Naive thymus-derived CD8-positive, alpha-beta T cell (primary cell): ENCODE measurements around the gene FAM13C. TPM values are rescaled to one million over a fixed set of nuclear protein-coding genes. Genes with fewer than 3 reads are reported as not detected.

Source experiments
- ATAC-seq, 2 donors: fragments of 150-1000 bp; cut with Tn5 transposase in 1 of 2; sonication (Bioruptor Pico), chemical (Tn5 transposase) in 1 of 2; 1 replicate in 1 of 2; 2 replicates in 1 of 2; pipeline ENCODE4 v1.10.0; 2021; ENCODE audit warnings: mild to moderate bottlenecking in 2 of 2, moderate library complexity in 2 of 2
- POLR2A ChIA-PET: fragments of 350-600 bp; sonication (Branson Sonifier 250); formaldehyde crosslinking; loops from one replicate; lab custom pipeline; 2021; ENCODE audit warnings: antibody characterized with exemption; lab: Charles Lee
- DNase-seq, 10 donors: peaks; one replicate each; pipeline versions ENCODE4 v3.0.0 to v3.0.0-alpha.2; 2020 to 2022
- H3K27ac Mint-ChIP-seq, 10 donors: one replicate each; pipeline ENCODE4 v1.8.0; 2020 to 2022; ENCODE audit warnings: mild to moderate bottlenecking in 10 of 10, mixed read lengths in 10 of 10, moderate library complexity in 4 of 10, inconsistent platforms in 1 of 10
- H3K27me3 Mint-ChIP-seq, 5 donors: one replicate each; pipeline ENCODE4 v1.8.0; 2021 to 2022; ENCODE audit warnings: mixed read lengths in 5 of 5
- H3K36me3 Mint-ChIP-seq, 3 donors: one replicate each; pipeline ENCODE4 v1.8.0; 2020 to 2022; ENCODE audit warnings: mixed read lengths in 3 of 3, mild to moderate bottlenecking in 2 of 3, inconsistent platforms in 1 of 3
- H3K4me1 Mint-ChIP-seq, 4 donors: one replicate each; pipeline ENCODE4 v1.8.0; 2021 to 2022; ENCODE audit warnings: mixed read lengths in 4 of 4
- H3K4me3 Mint-ChIP-seq, 10 donors: one replicate each; pipeline ENCODE4 v1.8.0; 2020 to 2022; ENCODE audit warnings: mild to moderate bottlenecking in 10 of 10, mixed read lengths in 10 of 10, moderate library complexity in 6 of 10, inconsistent platforms in 1 of 10
- H3K9me3 Mint-ChIP-seq, 9 donors: one replicate each; pipeline ENCODE4 v1.8.0; 2020 to 2022; ENCODE audit warnings: mixed read lengths in 9 of 9, mild to moderate bottlenecking in 3 of 9, inconsistent platforms in 1 of 9, moderate library complexity in 1 of 9
- polyA plus RNA-seq, 3 donors: library from polyadenylated mRNA; unstranded; fragments of 300-500 nt; fragmentation: Illumina TruSeq; gene quantifications; one replicate each; pipeline ENCODE4 v1.2.3, GENCODE V29; 2021
- total RNA-seq, 8 experiments: library from RNA in 2 of 8; stranded (reverse) in 2 of 8; gene quantifications; one replicate each; pipeline ENCODE4 v1.2.3 and lab custom pipeline; 2021 to 2026

FAM13C gene
- total and polyA plus RNA-seq, 5 experiments from 2014 or later, result not detected

DNA sequence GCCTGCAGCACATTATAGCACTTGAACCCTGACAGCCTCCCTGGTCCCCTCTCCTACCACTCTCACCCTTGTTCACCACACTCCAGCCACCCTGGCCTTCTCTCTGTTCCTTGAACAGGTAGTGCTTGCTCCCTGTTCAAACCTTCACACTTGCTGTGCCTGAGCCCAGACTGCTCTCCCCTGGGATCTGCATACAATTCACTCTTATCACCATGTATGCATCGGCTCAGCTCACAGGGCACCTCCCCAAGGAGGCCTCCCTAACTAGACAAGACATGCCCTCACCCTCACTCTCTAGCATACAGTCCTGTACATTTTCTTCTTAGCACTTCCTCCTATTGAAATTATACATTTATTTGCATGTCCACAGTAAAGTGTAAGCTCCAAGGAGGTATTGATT, 59.3 kb downstream of the FAM13C start:
- POLR2A ChIA-PET, result no interaction called here
- Mint-ChIP-seq H3K36me3 (no peaks in the 10 kb centered on the region), H3K27ac (no peak overlapping the region), H3K9me3 (peaks cover 0 to 4% (median 0%) of the 10 kb centered on the region in 9 donors), H3K27me3 (peaks cover 0 to 4% (median 0%) of the 10 kb centered on the region in 5 donors), H3K4me1 (no peaks in the 10 kb centered on the region), H3K4me3 (no peak overlapping the region)
- ATAC-seq (no peak), DNase-seq (no peak)

DNA sequence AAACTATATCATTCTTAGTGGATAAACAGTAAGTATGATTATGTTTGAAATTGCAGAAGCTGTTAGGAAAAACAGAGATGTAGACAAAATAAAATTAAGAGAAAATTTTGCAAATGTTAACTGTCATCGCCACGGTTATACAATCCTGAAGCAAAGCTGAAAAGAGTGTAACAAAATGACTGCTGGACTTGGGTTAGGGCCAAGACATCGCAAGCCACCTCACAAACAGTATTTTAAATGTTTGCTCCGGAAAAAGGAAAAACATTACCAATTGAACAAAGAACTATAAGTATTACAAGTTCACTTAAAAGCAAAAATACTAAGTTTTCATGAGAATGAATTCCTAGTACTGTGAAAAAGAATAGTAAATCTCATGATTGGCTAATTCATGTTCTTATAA, 60.0 kb downstream of the FAM13C start:
- Mint-ChIP-seq H3K4me3 (no peak overlapping the region), H3K27me3 (peaks cover 0 to 4% (median 0%) of the 10 kb centered on the region in 5 donors), H3K9me3 (peaks cover 0 to 4% (median 0%) of the 10 kb centered on the region in 9 donors), H3K36me3 (no peaks in the 10 kb centered on the region), H3K4me1 (no peaks in the 10 kb centered on the region), H3K27ac (no peak overlapping the region)
- no peak for DNase-seq
- no peak for ATAC-seq
- POLR2A ChIA-PET, result no interaction called here

DNA sequence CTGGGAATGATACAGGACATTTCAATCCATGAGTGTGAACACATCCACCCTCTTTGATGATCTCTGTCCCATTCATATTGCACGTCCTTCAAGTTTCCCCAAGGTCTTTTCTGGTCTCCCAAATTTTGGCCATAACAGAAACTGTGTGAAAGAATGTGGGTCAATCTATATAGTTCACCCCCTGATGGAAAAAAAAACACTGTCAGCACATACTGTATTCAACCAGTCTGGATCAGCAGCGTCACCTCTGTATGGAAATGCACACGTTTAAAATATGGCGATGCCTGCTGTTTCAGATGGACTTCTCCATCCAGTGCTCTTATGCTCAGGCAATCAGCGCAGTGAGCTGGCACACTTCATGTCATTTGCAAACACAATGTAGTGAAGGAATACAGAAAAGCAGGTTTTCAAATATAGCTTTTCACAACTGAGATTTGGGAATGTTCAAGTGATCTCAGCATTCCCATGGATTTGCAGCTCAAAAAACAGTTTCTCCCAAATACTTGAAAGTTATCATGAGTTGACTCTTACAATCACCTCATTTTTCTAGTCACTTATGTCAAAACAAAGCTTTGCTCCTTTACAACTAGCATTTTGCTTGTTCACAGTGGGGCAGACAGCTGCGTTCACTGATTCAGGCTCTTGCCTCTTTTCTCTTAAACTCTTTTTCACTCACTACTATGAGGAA, 61.1 kb downstream of the FAM13C start:
- DNase-seq, result no peak
- Mint-ChIP-seq H3K27ac (no peak overlapping the region), H3K4me1 (no peaks in the 10 kb centered on the region)

DNA sequence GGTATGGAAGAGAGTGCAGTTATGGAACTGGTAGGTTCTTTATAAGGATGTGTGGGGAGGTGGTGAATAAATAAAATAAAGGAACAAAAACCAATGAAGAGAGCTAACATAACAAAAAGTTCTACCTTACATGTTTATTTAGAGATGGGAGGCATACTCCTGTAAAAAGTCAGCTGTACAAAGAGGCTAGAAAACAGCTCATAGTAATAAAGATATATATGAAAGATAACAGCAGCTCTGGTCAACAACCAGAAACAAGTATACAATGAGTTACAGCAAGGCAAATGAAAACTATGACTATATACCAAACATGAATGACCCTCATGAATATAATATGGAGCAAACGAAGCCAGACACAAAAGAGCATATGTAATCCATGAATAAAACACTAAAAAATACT, 62.0 kb downstream of the FAM13C start:
- ATAC-seq (no peak), DNase-seq (no peak)
- H3K4me1 Mint-ChIP-seq, result no peaks in the 10 kb centered on the region
- no peak overlapping the region for H3K27ac Mint-ChIP-seq
- H3K36me3 Mint-ChIP-seq, result no peaks in the 10 kb centered on the region
- H3K4me3 Mint-ChIP-seq, result no peak overlapping the region
- H3K9me3 Mint-ChIP-seq, result peaks cover 0 to 4% (median 0%) of the 10 kb centered on the region in 9 donors
- peaks cover 0 to 4% (median 1%) of the 10 kb centered on the region in 5 donors for H3K27me3 Mint-ChIP-seq
- POLR2A ChIA-PET, result no interaction called here

More for the DNA sequence above, 61.1 kb downstream of the FAM13C start:
- Mint-ChIP-seq H3K4me3 (no peak overlapping the region), H3K27me3 (peaks cover 0 to 4% (median 1%) of the 10 kb centered on the region in 5 donors), H3K36me3 (no peaks in the 10 kb centered on the region), H3K9me3 (peaks cover 0 to 4% (median 0%) of the 10 kb centered on the region in 9 donors)
- no peak for ATAC-seq
- POLR2A ChIA-PET, result no interaction called here

DNA sequence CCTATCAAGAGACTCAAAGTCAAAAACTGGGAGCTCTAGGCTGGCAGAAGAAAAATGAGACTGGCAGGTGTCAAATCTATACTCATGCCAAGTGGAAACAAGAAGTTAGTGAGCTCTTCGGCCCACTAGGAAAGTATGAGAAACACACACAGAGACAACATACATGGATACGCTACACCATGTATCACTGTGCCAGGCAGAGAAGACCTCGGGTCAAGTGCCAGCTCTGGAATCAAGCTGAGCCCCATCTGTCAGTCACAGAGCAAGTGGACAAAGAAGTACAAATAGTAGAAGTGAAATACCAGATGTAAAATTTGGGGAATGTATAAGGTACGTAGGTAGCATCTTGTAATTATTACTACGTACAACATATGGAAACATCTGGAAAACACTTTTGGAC, 62.4 kb downstream of the FAM13C start:
- H3K9me3 Mint-ChIP-seq, result peaks cover 0 to 4% (median 0%) of the 10 kb centered on the region in 9 donors
- H3K27ac Mint-ChIP-seq, result no peak overlapping the region
- DNase-seq (no peak), ATAC-seq (no peak)
- POLR2A ChIA-PET, result no interaction called here
- H3K36me3 Mint-ChIP-seq, result no peaks in the 10 kb centered on the region
- H3K4me1 Mint-ChIP-seq, result no peaks in the 10 kb centered on the region
- no peak overlapping the region for H3K4me3 Mint-ChIP-seq
- H3K27me3 Mint-ChIP-seq, result peaks cover 0 to 4% (median 1%) of the 10 kb centered on the region in 5 donors

DNA sequence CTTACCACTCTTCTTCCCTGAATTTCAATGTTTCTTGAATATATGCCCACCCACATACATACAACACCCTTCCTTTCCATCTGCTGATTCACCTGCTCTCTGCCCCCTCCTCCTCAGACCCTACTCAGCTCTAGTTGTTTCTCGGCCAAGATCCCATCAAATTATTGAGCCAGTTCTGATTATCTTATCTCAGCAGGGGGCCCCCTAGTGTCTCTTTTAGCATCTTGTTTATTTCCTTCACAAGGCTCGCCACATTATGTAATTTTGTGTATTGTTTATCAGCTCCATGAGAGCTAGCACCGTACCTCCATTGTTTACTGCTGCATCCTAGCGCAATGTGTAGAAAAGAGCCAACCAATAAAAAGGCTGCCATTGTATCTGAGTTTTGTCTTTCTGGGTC, 71.9 kb downstream of the FAM13C start:
- ATAC-seq (no peak), DNase-seq (no peak)
- H3K27ac Mint-ChIP-seq, result no peak overlapping the region
- H3K4me1 Mint-ChIP-seq, result no peaks in the 10 kb centered on the region
- H3K27me3 Mint-ChIP-seq, result no peaks in the 10 kb centered on the region
- no peak overlapping the region for H3K4me3 Mint-ChIP-seq
- H3K36me3 Mint-ChIP-seq, result no peaks in the 10 kb centered on the region
- H3K9me3 Mint-ChIP-seq, result peaks cover 0 to 7% (median 0%) of the 10 kb centered on the region in 9 donors
- POLR2A ChIA-PET, result no interaction called here

DNA sequence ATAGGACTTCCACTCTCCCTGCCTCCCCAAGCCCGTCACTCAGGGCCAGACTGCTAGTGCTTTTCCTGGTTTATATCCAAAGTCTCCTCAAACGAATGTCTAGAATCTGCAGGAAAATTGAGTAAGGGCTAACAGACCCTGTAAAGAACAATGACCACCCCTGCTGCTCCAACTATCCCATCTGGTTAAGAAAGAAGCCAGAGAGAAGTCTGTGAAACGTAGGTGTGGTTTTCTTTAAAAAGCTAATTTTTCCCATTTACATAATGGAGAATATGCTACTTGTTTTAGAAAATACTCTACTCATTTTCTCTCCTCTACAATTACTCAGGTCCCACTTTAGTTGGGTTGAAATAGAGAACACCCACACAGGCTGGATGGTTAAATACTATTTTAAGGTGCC, 72.5 kb downstream of the FAM13C start:
- peaks cover 0 to 1% (median 0%) of the 10 kb centered on the region in 5 donors for H3K27me3 Mint-ChIP-seq
- H3K36me3 Mint-ChIP-seq, result no peaks in the 10 kb centered on the region
- H3K4me1 Mint-ChIP-seq, result no peaks in the 10 kb centered on the region
- POLR2A ChIA-PET, result no interaction called here
- no peak overlapping the region for H3K27ac Mint-ChIP-seq
- no peak for DNase-seq
- H3K4me3 Mint-ChIP-seq, result no peak overlapping the region
- ATAC-seq, result no peak
- peaks cover 0 to 7% (median 0%) of the 10 kb centered on the region in 9 donors for H3K9me3 Mint-ChIP-seq

DNA sequence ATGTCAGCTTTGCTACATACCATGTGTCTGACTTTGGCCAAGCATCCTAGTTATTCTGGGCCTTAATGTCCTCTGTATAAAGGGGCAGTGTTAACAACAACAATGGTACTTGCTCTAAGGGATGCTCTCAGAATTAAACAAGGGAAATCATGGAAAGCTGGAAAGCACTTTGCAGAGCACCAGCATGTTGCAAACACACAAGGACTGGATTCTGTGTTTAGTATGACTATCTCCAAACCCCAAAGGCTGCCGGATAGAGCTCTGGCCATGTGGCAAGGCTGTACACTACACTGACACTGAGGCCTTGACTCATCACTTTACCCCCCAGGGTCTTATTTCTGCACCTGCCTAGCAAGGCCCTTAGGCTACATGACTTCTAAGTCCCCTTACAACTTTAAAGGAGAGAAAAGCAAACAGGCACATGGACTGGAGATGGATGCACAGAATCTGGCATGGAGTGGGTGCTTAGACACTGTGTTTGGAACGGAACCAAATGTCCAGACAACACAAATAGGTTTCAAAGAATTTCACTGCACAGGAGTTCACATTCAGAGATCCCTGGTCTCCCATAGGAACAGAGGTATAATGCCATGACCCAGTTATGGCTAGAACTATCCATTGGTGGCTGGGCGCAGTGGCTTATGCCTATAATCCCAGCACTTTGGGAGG, 74.6 kb downstream of the FAM13C start:
- POLR2A ChIA-PET, result no interaction called here
- H3K27me3 Mint-ChIP-seq, result peaks cover 0 to 9% (median 0%) of the 10 kb centered on the region in 5 donors
- H3K9me3 Mint-ChIP-seq, result peaks cover 0 to 5% (median 0%) of the 10 kb centered on the region in 9 donors
- H3K4me1 Mint-ChIP-seq, result no peaks in the 10 kb centered on the region
- H3K36me3 Mint-ChIP-seq, result no peaks in the 10 kb centered on the region
- DNase-seq, result no peak
- no peak for ATAC-seq
- no peak overlapping the region for H3K27ac Mint-ChIP-seq
- H3K4me3 Mint-ChIP-seq, result no peak overlapping the region

DNA sequence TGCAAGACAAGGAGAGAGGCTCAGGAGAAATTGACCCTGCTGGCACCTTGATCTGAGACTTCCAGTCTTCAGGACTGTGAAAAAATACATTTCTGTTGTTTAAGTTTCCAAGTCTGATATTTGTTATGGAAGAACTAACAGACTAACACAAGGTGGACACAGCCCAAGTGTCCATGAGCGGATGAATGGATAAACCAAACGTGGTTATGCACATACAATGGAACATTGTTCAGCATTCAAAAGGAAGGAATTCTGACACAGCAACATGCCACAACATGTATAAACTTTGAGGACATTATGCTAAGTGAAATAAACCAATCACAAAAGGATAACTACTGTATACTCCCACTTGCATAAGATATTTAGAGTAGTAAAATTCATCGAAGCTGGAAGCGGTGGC, 76.5 kb downstream of the FAM13C start:
- no peaks in the 10 kb centered on the region for H3K4me1 Mint-ChIP-seq
- H3K9me3 Mint-ChIP-seq, result peaks cover 0 to 3% (median 0%) of the 10 kb centered on the region in 9 donors
- POLR2A ChIA-PET, result no interaction called here
- H3K36me3 Mint-ChIP-seq, result no peaks in the 10 kb centered on the region
- DNase-seq (no peak), ATAC-seq (no peak)
- H3K27me3 Mint-ChIP-seq, result peaks cover 0 to 9% (median 0%) of the 10 kb centered on the region in 5 donors
- H3K27ac Mint-ChIP-seq, result no peak overlapping the region
- H3K4me3 Mint-ChIP-seq, result no peak overlapping the region

DNA sequence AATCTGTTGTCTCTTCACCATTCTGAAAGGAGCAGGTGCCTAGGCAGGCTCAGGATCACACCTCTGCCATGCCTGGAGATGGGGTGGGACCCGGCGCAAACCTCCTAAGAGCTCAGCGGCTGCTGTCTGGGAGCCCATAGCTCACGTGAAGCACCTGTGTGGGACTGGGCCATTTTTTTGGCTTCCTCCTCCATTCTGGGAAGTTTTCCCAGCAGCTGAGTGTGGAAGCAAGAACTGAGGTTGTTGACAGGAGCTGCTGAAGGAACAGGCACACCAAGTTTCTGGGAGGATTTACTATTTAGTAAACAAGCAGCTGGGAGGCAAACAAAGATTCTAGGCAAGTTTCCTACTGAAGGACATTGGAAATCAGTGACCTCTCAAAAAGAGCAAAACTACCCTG, 77.3 kb downstream of the FAM13C start:
- DNase-seq (no peak), ATAC-seq (no peak)
- peaks cover 0 to 3% (median 0%) of the 10 kb centered on the region in 9 donors for H3K9me3 Mint-ChIP-seq
- no peak overlapping the region for H3K27ac Mint-ChIP-seq
- H3K36me3 Mint-ChIP-seq, result no peaks in the 10 kb centered on the region
- H3K27me3 Mint-ChIP-seq, result peaks cover 0 to 9% (median 0%) of the 10 kb centered on the region in 5 donors
- no peaks in the 10 kb centered on the region for H3K4me1 Mint-ChIP-seq
- POLR2A ChIA-PET, result no interaction called here
- H3K4me3 Mint-ChIP-seq, result no peak overlapping the region

DNA sequence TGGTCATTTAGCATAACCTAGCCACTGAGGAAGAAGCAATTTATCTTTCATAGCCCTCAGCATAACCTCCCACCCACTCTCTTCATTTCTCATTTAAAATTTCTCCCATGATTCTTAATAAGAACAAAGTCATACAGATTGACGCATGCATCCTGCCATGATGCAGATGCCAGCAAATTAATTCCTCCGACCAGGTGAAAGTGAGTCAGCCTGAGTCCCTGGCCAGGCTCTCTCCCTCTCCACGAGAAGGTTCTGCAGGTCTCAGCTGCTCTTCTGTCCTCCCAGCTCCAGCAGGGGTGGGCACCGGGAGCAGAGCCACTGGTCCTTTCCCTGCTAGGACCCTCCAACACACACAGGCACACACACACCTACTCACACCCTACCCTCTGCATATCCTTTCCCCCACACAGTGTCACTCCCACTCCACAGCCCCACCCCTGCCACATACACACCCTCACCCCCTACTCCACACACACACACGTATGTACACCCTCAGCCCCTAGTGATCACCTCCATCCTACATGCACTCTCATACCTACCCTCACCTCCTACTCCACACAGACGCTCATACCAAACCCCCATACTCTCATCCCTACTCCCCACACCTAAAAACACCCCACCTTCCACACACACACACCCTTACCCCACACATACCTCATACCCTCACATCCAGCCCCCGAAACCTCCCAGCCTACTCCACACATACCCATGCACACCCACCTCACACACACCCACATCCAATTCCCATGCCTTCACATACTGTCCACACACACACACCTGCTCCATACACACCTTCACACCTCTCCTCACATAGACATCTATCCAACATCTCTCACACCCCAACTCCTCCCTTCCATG, 78.0 kb downstream of the FAM13C start:
- H3K4me3 Mint-ChIP-seq, result no peak overlapping the region
- H3K9me3 Mint-ChIP-seq, result peaks cover 0 to 3% (median 0%) of the 10 kb centered on the region in 9 donors
- H3K27me3 Mint-ChIP-seq, result peaks cover 0 to 9% (median 0%) of the 10 kb centered on the region in 5 donors
- ATAC-seq, result no peak
- no peaks in the 10 kb centered on the region for H3K4me1 Mint-ChIP-seq
- no peak overlapping the region for H3K27ac Mint-ChIP-seq
- no peaks in the 10 kb centered on the region for H3K36me3 Mint-ChIP-seq
- POLR2A ChIA-PET, result no interaction called here
- DNase-seq, result no peak

DNA sequence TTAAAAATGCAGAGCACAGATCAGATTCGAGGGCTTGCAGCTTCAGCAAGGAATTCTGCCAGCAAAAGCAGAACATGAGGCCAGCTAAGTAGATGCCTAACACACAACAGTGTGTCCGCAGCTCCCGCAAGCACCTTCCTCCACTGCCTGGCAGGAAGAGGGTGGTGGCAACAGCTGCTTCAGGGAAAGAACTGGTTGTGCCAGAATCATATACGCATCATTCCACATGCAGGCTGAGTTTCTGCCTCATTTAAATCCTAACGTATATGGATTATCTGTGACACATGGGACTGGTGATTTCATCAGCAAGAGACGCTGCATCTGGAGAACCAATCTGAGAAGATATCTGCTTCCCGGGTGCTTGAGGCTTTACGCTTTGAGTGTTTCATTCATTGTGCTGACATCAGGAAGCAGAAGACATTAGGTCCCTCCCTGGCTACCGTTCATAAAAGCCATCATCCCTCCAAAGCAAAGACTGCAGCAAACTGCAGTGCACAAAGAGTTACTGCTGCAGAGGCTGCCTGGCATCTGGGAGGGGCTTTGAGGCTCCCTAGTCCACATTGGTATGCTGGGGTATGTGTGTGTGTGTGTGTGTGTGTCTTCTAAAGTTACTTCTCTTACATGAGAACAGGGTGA, 78.8 kb downstream of the FAM13C start:
- POLR2A ChIA-PET, result no interaction called here

More for the DNA sequence above, 78.8 kb downstream of the FAM13C start:
- Mint-ChIP-seq H3K9me3 (peaks cover 0 to 3% (median 0%) of the 10 kb centered on the region in 9 donors), H3K27ac (no peak overlapping the region), H3K4me3 (no peak overlapping the region), H3K27me3 (peaks cover 0 to 9% (median 0%) of the 10 kb centered on the region in 5 donors), H3K4me1 (no peaks in the 10 kb centered on the region), H3K36me3 (no peaks in the 10 kb centered on the region)
- ATAC-seq (no peak), DNase-seq (no peak)
